ENCODE results near the gene SDCCAG8.

GRCh38 chr1:243396424-243396823 lies 140.6 kb downstream of the SDCCAG8 start:
- TF ChIP-seq CTCF (IDR thresholded peaks at IDR 0.05) (no peak), POLR2A (IDR thresholded peaks at IDR 0.05) (no peak)

Measured in esophagus squamous epithelium (tissue), 4 donors.